Kidney tubule cell (primary cell): Measurements from ENCODE around the gene CCDC38.
"Not testable (repeated sequence)": the region's sequence is repeated elsewhere in the genome, so short reads cannot be mapped to it uniquely, and the experiment has no call there.

Experiments
- DNase-seq: peaks from one replicate; pipeline ENCODE4 v3.0.0-alpha.2; 2018; ENCODE audit warnings: low spot score

The CCDC38 gene

GRCh38 chr12:95882873-95883272 is 59.5 kb downstream of the CCDC38 start:
- DNase-seq: no peak

- DNase-seq: peak; percentile 26
These were observed 60.3 kb downstream of the CCDC38 start for GRCh38 chr12:95882080-95882479.

DNA sequence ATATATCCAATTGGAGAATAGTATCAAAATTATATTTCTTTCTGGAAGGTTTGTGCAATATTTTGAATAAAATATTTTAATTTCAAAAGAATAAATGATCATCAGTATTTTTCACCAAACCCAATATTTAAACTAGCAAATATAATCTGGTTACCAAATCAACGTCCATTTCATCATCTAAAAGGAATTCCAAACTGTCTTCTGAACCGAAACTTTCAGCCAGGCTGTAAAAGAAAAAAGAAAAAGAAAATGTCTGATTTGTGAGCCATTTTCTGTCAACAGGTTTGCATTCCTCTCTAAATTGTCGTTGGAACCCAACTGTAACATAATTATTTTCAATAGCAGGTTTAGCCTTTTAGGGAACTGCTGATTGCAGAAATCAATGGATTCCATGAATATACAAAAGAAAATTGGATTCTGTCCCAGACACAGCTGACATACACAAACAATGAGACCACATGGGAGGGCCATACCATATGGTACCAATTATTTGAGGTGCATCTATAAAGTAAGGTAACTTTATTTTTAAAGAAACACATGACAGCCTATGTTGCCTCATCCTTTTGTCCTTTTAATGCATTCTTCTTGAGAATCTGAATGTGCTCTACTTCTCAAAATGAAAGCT is 61.0 kb downstream of the CCDC38 start:
- no peak for DNase-seq

GRCh38 chr12:95880895-95881294 is 61.5 kb downstream of the CCDC38 start:
- DNase-seq: no peak

GRCh38 chr12:95877622-95878021 is 64.8 kb downstream of the CCDC38 start:
- DNase-seq: peak; percentile 18

DNA sequence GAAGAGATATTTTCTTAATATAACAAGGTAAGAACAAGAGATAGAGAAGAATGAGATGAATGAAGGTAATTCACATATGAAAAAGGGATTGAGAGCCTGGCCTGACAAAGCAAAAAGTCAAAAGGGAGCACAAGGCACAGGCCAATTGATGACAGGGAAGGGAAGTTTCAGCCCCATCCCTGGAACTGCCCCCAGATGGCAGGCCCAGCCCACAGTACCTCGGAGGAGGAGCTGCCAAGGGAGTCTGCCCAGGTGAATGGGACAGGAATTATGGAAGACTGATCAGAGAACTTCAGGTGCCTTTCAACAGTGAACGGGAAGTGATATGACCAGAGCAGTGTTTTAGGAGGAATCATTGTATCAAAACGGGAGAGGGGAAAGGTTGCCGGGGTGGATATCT is 68.0 kb downstream of the CCDC38 start:
- no peak for DNase-seq

- DNase-seq: no peak
These were observed 71.5 kb downstream of the CCDC38 start for GRCh38 chr12:95870897-95871296.

DNA sequence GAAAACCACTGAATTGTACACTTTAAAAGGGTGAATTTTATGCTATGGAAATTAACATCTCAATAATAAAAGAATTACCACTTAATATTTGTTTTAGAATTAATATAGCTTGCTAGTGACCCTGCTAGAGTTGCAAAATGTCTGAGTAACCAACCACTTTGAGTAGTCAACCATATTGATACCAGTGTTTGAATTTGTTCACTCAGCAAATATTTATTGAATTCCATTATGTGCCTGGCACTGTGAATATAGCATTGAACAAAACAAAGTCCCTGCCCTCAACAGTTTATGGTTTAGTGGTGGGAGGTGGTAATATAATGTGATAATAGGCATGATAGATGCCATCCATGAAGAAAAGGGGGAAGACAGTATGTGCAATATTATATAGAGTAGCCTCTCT is 79.1 kb downstream of the CCDC38 start:
- no peak for DNase-seq

DNA sequence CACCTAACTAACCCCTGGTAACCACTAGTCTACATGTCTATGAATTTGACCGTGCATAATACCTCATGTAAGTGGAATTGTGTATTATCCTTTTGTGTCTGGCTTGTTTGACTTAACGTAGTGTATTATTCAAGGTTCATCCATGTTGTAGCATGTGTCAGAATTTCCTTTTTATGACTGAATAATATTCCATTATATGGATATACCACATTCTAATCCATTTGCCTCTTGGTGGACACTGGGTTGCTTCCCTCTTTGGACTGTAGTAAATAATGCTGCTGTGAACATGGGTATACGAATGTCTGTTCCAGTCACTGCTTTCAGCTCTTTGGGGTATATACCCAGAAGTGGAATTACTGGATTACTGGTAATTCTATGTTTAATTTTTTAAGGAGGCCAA is 80.4 kb downstream of the CCDC38 start:
- DNase-seq: no peak

- peak; percentile 9 for DNase-seq
These were observed 82.2 kb downstream of the CCDC38 start for GRCh38 chr12:95859947-95860850.

DNA sequence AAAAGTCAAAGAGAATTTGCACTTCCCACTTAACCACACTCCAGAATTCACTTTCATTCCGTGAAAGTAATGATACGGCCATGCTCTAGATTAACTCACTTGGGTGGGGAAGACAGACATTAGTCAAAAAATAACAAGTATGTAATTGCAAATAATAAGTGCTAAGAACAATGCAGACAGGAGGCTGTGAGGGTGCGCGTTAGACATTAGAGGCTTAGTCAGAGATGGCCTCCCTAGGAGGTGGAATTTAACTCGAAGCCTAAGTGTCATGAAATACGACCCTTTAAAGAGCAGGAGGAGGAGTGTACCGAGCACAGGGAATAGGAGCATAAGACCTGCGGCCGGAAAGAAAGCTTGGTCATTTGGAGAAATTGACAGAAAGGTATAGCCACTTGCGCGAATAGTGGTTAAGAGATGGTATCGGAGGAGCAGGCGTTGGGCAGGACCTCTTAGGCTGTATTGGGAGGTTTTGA is 83.0 kb downstream of the CCDC38 start:
- peak; percentile 48 for DNase-seq

GRCh38 chr12:95858451-95859343 is 83.7 kb downstream of the CCDC38 start, which contains the start of gene SNRPF:
TSS of gene SNRPF (plus strand) at chr12:95858952. CDS start at chr12:95859074, 122 bp downstream.
- DNase-seq: peak; percentile 97

DNA sequence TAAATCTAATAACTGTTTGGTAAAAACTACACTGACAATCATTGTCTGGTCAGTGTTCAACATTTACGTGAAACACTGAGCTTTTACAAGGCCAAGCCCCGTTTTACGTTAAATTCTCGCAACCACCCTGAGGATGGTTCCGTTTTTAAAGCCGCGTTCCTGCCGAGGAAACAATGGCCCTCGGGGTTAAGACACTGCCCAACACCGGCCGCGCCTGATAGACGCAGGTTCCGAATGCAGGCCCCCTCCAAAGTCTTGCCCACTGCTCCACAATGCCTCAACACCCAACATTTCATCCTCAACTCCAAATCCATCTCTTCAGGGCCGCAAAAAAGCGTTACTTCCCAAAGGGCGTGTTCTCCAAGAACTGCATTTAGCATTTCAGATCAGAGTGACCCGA is 84.6 kb downstream of the CCDC38 start:
- no peak for DNase-seq

DNA sequence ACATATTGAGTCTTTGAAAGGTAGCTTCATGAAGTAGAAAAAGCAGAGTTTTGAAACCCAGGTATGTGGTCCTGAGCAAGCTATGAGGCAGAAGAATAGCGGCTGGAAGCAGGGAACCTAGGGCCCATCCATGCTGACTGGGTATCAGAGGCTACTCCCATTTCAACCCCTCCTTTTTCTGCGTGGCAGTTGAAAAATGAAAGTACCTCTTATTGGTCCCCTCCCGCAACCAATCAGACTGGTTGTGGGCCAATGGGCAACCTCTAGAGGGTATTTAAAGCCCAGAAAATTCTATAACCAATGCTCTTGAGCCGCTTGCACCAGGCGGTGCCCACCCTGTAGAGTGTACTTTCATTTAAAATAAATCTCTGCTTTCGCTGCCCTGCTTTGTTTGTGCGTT is 85.3 kb downstream of the CCDC38 start:
- DNase-seq: no peak

DNA sequence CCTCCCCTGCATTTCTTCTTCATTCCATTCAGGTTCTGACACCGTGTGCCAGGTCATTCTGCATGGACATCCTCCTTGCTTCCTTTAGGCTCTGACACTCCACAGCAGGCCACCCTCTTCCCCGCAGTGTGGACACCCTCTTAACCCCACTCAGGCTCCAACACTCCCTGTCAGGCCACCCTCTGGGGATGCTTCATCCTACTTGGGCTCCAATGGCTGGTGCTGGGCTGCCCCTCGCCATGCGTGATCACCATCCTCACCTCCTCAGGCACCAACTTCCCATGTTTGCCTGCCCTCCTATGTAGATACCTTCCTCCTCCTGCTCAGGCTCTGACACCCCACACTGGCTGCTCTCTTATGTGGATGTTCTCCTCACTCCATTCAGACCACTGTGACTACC is 90.3 kb downstream of the CCDC38 start:
- no peak for DNase-seq

DNA sequence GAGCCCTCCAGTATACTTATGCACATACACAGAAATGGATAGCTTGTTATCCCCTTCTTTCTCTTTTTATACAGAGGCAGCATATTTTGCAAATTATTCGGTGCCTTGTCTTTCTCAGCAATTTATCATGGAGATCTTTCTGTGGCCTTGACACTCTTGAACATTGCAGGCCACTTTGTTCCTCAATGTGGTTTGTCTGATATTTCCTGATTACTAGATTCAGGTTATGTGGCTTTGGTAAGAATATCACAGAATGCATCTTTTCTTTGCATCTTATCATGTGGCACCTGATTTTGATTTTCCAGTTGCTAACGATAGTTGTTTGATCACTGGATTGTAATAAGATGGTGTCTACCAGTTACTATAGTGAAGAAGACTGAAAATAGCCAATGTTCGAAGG is 90.8 kb downstream of the CCDC38 start:
- no peak for DNase-seq

DNA sequence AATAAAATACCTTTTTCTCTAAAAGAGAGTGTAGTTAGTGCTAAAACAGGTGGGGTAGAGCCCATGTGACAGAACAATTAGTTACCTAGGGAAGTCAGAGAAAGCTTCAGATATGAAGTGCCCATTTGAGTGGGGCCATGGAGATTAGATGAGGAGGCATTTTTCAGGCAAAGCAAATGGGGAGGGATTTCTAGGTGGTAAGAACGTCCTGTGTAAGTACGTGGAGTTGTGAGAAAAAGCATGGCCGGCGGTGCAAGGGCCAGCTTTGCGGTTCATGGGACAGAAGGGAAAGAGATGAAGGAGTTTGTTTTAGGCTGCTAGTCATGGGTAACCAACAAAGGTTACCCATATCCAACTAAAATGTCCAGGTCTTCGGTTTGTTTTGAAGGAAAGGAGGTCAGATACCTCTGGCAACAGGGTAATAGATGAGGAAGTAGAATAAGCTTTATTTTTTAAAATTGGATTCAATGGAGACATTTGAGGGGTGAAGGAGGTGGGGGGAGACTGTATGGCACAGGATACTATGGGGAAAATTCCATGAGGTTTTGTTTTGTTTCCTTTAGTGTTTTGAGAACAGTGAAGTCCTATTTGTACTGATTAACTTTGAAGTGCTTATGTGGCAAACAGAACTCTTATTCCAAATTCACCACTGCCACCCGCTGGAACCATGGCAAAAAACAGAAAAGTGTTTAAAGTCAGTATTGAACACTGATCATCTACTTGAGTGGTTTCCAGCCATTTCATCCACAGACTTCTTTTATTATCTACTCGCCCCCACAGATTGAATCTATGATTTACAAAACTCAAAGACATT is 93.6 kb downstream of the CCDC38 start:
- peak; percentile 70 for DNase-seq

- not testable (repeated sequence) for DNase-seq
These were observed 100.0 kb downstream of the CCDC38 start for GRCh38 chr12:95842426-95842825.

DNA sequence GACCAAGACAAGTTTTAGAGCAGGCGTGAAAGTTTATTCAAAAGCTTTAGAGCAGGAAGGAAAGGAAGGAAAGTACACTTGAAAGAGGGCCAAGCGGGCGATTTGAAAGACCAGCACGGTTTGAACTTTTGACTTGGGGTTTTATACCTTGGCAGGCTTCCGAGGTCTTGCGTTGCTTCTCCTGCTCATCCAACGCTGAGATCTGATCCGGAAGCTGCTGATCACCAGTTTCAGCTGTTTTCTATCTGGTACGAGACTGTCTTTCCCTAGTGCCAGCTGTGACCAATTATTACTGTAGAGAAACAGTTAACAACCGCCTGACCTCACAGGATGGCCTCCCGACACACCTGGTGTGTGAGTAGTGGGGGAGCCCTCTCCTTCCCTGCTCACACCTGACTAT is 104.3 kb downstream of the CCDC38 start:
- peak; percentile 53 for DNase-seq

- no peak for DNase-seq
These were observed 105.0 kb downstream of the CCDC38 start for GRCh38 chr12:95837240-95838038.
